ENCODE measurements around the gene MAN1C1.
"Not testable (repeated sequence)": the region's sequence is repeated elsewhere in the genome, so short reads cannot be mapped to it uniquely, and the experiment has no call there.

MAN1C1 gene

DNA sequence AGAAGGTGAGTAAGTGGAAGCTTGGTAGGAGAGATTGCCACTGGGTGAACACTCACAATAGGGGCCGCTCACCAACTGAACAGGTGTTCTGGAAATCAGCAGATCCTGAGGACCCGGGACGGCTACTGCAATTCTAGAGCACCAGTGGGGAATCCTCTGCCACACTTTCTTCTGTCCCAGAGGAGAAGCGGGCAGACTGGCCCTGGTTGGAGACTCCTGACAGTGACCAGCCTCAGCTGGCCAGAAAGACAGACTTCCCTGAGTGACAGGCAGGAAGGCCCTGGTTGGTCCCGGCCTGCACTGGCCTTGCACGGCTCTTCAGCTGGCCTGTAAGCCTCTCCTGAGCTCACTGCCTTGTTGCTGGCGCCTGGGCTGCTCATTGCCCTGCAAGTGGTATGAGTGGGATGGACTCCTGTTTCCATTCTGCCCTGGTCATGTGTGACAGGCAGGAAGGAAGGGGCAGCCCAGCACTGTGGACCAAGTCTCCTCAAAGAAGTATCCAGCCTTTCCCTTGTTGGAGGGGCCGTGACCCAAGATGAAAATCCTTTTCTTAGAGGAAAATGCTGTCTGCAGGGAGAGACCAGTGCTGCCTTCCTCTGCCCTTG is 34.5 kb downstream of the MAN1C1 start:
- DNase-seq (ENCODE audit: extremely low spot score, insufficient read length, low read depth): no peak
- no peak for FAIRE-seq

DNA sequence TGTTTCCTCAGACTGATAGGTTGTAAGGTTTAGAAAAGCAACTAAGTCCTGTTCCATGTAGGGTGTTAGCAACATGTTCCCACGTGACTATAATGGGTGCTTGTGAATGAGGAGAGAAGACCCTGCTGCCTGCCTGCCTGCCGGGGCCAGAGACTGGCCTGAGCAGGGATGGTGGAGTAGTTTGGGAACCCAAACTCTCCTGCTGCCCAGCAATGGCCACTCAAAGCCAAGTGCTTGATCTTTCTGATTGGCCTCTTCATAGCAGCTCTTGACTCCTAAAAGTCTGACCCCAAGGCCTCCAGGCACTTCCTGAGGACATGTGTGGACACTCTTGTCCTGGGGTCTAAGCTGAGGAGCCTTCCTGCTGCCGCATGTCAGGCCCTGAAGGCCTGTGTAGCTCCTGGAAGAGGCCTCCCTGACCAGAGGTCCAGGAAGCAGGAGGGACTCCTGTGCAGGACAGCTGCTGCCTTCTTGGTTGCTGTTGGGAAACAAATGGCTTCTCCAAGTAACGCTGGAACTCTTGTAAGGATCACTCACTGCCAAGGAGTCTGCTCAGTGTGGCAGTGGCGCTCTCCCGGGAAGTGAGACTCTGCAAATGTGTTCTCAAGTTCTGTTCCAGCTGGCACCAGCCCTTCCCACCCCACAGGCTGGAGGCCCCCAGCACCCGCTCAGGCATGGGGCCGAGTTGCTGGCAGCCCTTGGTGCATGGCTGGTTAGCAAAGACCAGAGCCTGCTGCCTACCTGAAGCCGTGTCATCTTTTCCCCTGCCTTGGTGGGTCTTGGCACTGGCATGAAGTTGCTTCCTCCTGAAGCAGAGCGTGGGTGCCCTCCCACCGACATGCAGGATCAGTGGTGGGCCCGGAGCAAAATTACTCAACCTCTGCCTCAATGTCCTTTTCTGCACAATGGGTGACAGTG is 35.5 kb downstream of the MAN1C1 start:
- DNase-seq (ENCODE audit: extremely low spot score, insufficient read length, low read depth): no peak
- no peak for FAIRE-seq

DNA sequence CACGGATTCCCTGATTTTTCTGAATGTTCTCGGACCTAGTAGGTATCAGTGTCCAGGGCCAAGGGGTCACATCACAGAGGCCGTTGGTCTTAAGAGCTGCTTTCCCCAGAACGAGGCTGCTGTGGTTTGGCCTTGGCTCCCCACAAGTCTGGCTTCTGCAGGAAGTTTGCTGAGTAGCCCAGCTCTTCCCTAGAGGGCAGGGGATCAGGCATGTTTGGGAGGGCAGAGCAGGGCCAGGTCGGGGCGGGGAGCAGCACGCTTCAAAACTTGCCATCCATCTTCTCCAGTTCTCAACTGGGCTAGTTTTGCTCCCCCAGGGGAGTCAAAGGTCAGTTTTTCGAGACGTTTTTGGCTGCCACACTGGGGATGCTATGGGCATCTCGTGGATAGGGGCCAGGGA is 37.0 kb downstream of the MAN1C1 start:
- FAIRE-seq (no peak), DNase-seq (ENCODE audit: extremely low spot score, insufficient read length, low read depth) (no peak)

- FAIRE-seq (no peak), DNase-seq (ENCODE audit: extremely low spot score, insufficient read length, low read depth) (no peak)
These were observed 37.6 kb downstream of the MAN1C1 start for GRCh38 chr1:25654109-25654660.

- FAIRE-seq: no peak
- DNase-seq (ENCODE audit: extremely low spot score, insufficient read length, low read depth): no peak
These were observed 40.7 kb downstream of the MAN1C1 start for GRCh38 chr1:25657121-25657882.

DNA sequence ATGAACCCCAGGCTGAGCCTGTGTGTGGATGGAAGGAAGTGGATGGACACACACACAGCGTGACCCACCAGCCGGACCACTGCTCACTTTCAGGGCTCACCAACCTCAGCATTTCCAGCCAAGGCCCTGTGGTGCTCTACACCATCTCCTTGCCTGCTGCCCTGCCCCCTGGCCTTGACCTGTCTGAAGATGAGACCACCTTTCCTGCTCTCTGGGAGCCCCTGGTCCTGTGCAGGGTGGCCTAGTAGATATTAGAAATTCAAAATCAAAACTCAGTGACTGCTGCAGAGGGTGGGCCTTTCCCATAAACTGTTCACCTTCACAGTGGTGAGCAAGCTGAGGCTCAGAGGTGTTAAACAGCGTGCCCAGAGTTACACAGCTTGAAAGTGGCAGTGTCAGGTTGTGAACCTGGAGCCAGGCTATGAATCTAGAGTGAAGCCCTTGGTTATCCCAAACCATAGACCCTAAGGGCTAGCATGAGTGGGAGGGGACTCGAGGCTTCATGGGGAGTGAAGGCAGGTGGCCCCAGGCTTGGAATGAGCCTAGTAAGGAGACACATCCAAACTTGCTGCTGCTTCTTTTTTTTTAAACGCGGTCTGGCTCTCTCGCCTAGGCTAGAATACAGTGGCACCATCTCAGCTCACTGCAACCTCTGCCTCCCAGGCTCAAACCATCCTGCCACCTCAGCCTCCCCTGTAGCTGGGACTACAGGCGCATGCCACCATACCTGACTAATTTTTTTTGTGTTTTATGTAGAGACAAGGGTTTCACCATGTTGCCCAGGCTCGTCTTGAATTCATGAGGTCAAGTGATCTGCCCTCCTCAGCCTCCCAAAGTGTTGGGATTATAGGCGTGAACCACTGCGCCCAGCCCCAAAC is 41.5 kb downstream of the MAN1C1 start:
- DNase-seq (ENCODE audit: extremely low spot score, insufficient read length, low read depth) (no peak), FAIRE-seq (no peak)

DNA sequence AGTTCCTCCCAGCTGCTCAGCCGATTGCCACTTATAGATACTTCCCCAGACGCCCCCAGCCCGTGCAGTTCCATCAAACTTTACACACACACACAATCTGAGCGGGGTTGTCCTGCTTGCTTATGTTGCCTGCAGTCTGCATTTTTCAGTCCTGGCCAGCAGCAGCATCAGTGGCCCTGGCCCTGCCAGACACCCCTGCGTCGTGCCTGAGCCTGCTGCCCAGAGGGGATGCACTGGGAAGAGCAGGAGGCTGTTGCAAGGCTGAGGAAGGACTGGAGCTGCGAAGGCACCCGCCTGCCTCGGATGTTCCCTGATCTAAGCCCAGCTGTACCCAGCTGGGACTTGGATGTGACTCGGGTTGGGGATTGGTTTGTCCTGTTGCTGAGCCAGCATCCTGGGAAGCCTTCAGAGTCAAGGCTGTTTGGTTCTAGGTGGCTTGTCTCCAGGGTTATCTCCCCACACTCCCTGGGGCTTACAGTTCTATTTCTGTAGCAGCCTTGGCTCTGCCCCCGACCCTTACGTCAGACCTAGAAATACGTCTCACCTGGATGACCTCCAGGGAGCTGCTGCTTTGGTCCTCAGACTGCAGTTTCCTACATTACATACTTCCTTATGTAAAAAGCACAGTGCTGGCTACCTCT is 42.3 kb downstream of the MAN1C1 start:
- DNase-seq (ENCODE audit: extremely low spot score, insufficient read length, low read depth): no peak

GRCh38 chr1:25661043-25661815 is 44.6 kb downstream of the MAN1C1 start:
- no peak for DNase-seq (ENCODE audit: extremely low spot score, insufficient read length, low read depth)

More for the DNA sequence above, 42.3 kb downstream of the MAN1C1 start:
- no peak for FAIRE-seq

GRCh38 chr1:25662061-25662460 is 45.5 kb downstream of the MAN1C1 start:
- FAIRE-seq: no peak
- DNase-seq (ENCODE audit: extremely low spot score, insufficient read length, low read depth): no peak

More at GRCh38 chr1:25661043-25661815, 44.6 kb downstream of the MAN1C1 start:
- FAIRE-seq: no peak

- DNase-seq (ENCODE audit: extremely low spot score, insufficient read length, low read depth); FAIRE-seq: not testable (repeated sequence)
These were observed 46.4 kb downstream of the MAN1C1 start for GRCh38 chr1:25662959-25663358.

GRCh38 chr1:25664357-25665199 is 48.0 kb downstream of the MAN1C1 start:
- FAIRE-seq: no peak

DNA sequence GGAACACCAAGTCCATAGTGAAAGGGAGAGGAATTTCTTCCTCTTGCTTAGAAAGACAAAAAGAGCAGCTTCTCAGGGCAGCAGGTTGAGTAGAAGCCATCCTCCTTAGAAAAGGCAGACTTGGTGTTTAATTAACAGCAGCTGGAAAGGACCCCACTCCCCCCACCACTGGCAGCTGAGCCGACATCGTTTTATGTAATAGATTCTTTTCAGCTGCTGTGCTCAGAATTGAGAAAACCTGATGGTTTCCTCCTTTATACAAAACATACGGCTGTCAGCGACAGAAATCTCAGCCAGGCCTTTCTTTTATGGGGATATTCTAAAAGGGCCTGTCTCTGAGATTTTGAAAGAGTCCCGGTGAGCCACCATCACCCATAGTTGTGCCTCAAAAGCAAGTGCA is 49.9 kb downstream of the MAN1C1 start:
- DNase-seq (ENCODE audit: extremely low spot score, insufficient read length, low read depth) (no peak), FAIRE-seq (no peak)

More at GRCh38 chr1:25664357-25665199, 48.0 kb downstream of the MAN1C1 start:
- no peak for DNase-seq (ENCODE audit: extremely low spot score, insufficient read length, low read depth)

- DNase-seq (ENCODE audit: extremely low spot score, insufficient read length, low read depth) (no peak), FAIRE-seq (no peak)
These were observed 52.5 kb downstream of the MAN1C1 start for GRCh38 chr1:25668931-25669573.

GRCh38 chr1:25669781-25670567 is 53.4 kb downstream of the MAN1C1 start:
- FAIRE-seq (no peak), DNase-seq (ENCODE audit: extremely low spot score, insufficient read length, low read depth) (no peak)

DNA sequence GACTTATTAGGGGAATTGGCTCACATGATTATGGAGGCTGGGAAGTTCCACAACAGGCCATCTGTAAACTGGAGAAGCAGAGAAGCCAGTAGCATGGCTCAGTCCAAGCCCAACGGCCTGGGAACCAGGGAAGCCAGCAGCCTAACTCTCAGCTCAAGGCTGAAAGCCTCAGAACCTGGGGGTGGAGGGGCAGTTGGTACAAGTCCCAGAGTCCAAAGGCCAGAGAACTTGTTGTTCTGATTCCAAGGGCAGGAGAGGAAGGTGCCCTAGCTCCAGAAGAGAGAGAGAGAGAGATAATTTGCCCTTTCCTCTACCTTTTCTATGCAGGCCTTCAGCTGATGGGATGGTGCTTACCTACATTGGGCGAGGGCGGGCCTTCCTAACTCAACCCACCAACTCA is 55.3 kb downstream of the MAN1C1 start:
- DNase-seq (ENCODE audit: extremely low spot score, insufficient read length, low read depth) (no peak), FAIRE-seq (no peak)

GRCh38 chr1:25672763-25673409 is 56.3 kb downstream of the MAN1C1 start:
- DNase-seq (ENCODE audit: extremely low spot score, insufficient read length, low read depth) (no peak), FAIRE-seq (no peak)

Data from GM18507 (cell line).